ENCODE data around the gene GJA9.

The GJA9 gene

DNA sequence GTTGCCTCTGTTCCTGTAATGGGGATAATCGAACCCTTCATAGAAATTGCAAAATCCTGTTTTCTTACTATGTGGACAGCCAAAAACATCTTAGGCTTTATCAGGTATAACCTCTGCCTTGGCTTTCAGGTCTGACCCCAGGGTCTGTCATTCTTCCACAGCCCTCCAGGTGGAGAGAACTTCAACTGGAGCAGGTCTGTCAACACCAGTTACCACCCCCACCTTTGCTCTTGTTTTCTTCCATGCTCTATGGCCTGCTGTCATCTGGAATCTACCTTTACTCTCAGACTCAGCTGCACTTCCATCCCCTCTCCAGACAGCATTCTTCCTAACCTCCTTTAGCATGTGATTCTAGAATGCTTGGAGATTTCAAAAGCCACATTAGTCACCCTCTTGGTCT, 10.4 kb upstream of the GJA9 start:
- Histone ChIP-seq H3K9me3 (no peaks in the 10 kb centered on the region), H3K27me3 (no peaks in the 10 kb centered on the region), H3K4me3 (ENCODE audit: low read depth in 1 of 2, low read length in 1 of 2) (no peak overlapping the region), H3K36me3 (no peaks in the 10 kb centered on the region), H3K4me1 (ENCODE audit: control insufficient read depth in 1 of 2, insufficient read depth in 1 of 2, low read depth in 1 of 2, low read length in 1 of 2) (no peaks in the 10 kb centered on the region), H3K27ac (no peak overlapping the region)
- TF ChIP-seq, protein P1, sequence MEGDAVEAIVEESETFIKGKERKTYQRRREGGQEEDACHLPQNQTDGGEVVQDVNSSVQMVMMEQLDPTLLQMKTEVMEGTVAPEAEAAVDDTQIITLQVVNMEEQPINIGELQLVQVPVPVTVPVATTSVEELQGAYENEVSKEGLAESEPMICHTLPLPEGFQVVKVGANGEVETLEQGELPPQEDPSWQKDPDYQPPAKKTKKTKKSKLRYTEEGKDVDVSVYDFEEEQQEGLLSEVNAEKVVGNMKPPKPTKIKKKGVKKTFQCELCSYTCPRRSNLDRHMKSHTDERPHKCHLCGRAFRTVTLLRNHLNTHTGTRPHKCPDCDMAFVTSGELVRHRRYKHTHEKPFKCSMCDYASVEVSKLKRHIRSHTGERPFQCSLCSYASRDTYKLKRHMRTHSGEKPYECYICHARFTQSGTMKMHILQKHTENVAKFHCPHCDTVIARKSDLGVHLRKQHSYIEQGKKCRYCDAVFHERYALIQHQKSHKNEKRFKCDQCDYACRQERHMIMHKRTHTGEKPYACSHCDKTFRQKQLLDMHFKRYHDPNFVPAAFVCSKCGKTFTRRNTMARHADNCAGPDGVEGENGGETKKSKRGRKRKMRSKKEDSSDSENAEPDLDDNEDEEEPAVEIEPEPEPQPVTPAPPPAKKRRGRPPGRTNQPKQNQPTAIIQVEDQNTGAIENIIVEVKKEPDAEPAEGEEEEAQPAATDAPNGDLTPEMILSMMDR (IDR thresholded peaks at IDR 0.05) = no peak

DNA sequence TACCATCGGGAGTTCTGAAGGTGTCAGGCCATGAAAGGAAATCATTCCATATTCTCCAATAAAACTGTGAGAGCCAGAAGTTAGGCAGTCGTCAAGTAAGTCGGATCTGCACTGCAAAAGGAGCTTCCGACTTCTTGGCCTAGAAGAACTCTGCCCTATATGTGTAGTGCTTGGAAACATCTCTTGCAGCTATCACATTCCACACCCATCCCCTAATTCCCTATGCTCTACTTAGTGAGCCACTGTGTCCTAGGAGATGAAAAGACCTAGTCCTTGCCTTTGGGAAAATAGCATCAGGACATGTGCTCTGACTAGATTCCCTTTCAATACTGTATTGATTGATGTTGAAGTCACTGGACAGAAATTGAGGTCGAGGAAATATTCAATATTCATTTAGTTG, 8.2 kb upstream of the GJA9 start:
- TF ChIP-seq, protein P1 (IDR thresholded peaks at IDR 0.05) = no peak
- no peaks in the 10 kb centered on the region for H3K9me3 ChIP-seq
- H3K4me3 ChIP-seq (ENCODE audit: low read depth in 1 of 2, low read length in 1 of 2) = no peak overlapping the region
- no peaks in the 10 kb centered on the region for H3K27me3 ChIP-seq
- H3K4me1 ChIP-seq (ENCODE audit: control insufficient read depth in 1 of 2, insufficient read depth in 1 of 2, low read depth in 1 of 2, low read length in 1 of 2) = no peaks in the 10 kb centered on the region
- H3K27ac ChIP-seq = no peak overlapping the region
- H3K36me3 ChIP-seq = no peaks in the 10 kb centered on the region

DNA sequence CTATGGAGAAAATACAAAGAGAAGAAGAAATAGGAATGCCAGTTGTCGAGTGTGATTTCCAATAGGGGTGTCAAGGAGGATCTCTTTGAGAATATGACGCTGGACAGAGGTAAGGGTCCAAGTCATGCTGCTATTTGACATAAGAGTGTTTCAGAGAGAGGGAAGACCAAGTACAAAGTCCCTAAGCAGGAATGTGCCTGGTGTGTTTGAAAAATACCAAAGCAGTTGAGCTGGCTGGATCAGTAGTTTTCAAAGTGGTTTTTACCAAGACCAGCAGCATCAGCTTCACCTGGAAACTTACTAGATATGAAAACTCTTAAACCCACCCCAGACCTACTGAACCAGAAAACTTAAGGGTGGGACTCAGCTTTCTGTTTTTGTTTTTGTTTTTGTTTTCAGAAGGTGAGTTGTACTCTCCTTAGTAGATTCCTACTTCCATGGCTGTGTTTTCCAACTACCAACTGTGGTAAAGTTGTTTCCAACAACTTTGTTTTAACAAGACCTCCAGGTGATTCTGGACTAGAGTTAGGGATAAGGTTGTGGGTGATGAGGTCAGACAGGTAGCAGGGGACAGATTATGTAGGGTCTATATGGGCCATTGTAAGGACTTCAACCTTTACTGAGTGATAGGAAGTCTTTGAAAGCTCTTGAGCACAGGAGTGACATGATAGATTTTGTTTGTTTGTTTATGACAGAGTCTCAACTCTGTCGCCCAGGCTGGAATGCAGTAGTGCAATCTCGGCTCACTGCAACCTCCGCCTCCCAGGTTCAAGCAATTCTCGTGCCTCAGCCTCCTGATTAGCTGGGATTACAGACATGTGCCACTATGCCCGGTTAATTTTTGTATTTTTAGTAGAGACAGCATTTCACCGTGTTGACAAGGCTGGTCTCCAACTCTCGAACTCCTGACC, 7.3 kb upstream of the GJA9 start:
- Histone ChIP-seq H3K36me3 (no peaks in the 10 kb centered on the region), H3K9me3 (no peaks in the 10 kb centered on the region), H3K27me3 (no peaks in the 10 kb centered on the region), H3K4me3 (ENCODE audit: low read depth in 1 of 2, low read length in 1 of 2) (no peak overlapping the region), H3K27ac (no peak overlapping the region), H3K4me1 (ENCODE audit: control insufficient read depth in 1 of 2, insufficient read depth in 1 of 2, low read depth in 1 of 2, low read length in 1 of 2) (no peaks in the 10 kb centered on the region)
- TF ChIP-seq, protein P1 (IDR thresholded peaks at IDR 0.05) = no peak

DNA sequence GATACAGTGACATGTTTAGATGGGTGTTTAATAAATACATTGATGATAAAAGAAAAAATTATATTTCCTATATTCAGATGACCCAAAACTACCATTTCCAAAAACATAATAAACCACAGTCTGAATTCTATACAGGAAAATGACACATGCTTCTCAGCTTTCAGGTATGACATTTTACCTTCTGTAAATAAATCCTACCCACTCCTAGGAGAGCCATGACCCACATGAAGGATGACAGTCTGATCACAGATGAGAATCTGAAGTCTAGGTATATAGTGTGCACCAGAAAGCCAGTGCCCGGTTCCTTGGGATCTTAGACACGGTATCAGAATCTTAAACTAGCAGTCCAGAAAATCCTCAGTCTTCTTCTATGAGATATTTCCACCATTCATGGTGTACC, 3.7 kb upstream of the GJA9 start:
- TF ChIP-seq, protein P1 (IDR thresholded peaks at IDR 0.05) = no peak
- Histone ChIP-seq H3K27me3 (no peaks in the 10 kb centered on the region), H3K4me3 (ENCODE audit: low read depth in 1 of 2, low read length in 1 of 2) (no peak overlapping the region), H3K9me3 (no peaks in the 10 kb centered on the region), H3K36me3 (no peaks in the 10 kb centered on the region), H3K4me1 (ENCODE audit: control insufficient read depth in 1 of 2, insufficient read depth in 1 of 2, low read depth in 1 of 2, low read length in 1 of 2) (no peaks in the 10 kb centered on the region), H3K27ac (no peak overlapping the region)

DNA sequence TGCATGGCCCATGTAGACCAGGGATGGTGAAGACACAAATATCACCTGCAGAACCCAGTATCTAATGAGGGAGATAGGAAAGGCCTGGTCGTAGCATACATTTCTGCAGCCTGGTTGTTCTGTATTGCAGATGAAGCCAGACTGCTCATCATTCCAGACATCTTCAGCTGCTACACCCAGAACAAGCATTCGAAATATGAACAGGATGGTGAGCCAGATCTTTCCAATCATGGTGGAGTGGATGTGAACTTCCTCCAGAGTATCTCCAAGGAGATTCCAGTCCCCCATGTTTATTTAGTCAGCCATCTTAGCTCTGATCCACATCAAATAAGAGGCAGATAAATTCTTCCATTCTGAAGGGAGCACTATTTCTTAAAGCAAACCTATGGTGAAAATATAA, 5.6 kb downstream of the GJA9 start:
- TF ChIP-seq, protein P1 (IDR thresholded peaks at IDR 0.05) = no peak
- no peaks in the 10 kb centered on the region for H3K27me3 ChIP-seq
- H3K36me3 ChIP-seq = no peaks in the 10 kb centered on the region
- peaks cover 25 to 27% of the 10 kb centered on the region in 2 experiments for H3K4me1 ChIP-seq (ENCODE audit: control insufficient read depth in 1 of 2, insufficient read depth in 1 of 2, low read depth in 1 of 2, low read length in 1 of 2)
- H3K9me3 ChIP-seq = no peaks in the 10 kb centered on the region
- H3K27ac ChIP-seq = no peak overlapping the region
- no peak overlapping the region for H3K4me3 ChIP-seq (ENCODE audit: low read depth in 1 of 2, low read length in 1 of 2)

Data from neutrophil (primary cell).